Retina (tissue), 1 donor: ENCODE data around the gene C3orf18.

Experiments
- DNase-seq: peaks from one replicate; pipeline ENCODE4 v3.0.0-alpha.2; 2016

Gene C3orf18

GRCh38 chr3:50549226-50549625, 18.3 kb downstream of the C3orf18 start:
- no peak for DNase-seq

- DNase-seq: no peak
These were observed 21.8 kb downstream of the C3orf18 start for GRCh38 chr3:50545781-50546180.

GRCh38 chr3:50542177-50543034, 25.1 kb downstream of the C3orf18 start:
- DNase-seq: peak; percentile 92

GRCh38 chr3:50539356-50540286, 27.9 kb downstream of the C3orf18 start:
- DNase-seq: no peak

GRCh38 chr3:50537421-50538129, 30.0 kb downstream of the C3orf18 start:
- DNase-seq: no peak

- no peak for DNase-seq
These were observed 30.9 kb downstream of the C3orf18 start for GRCh38 chr3:50536471-50537180.

- no peak for DNase-seq
These were observed 32.7 kb downstream of the C3orf18 start for GRCh38 chr3:50534681-50535330.

- no peak for DNase-seq
These were observed 33.6 kb downstream of the C3orf18 start for GRCh38 chr3:50533807-50534461.

GRCh38 chr3:50533316-50533715, 34.2 kb downstream of the C3orf18 start:
- DNase-seq: no peak

- no peak for DNase-seq
These were observed 35.4 kb downstream of the C3orf18 start for GRCh38 chr3:50532062-50532705.

- DNase-seq: no peak
These were observed 36.3 kb downstream of the C3orf18 start for GRCh38 chr3:50531201-50531600.

- peak; percentile 47 for DNase-seq
These were observed 37.3 kb downstream of the C3orf18 start for GRCh38 chr3:50530001-50530970.

- DNase-seq: no peak
These were observed 41.6 kb downstream of the C3orf18 start for GRCh38 chr3:50525987-50526386.

GRCh38 chr3:50525191-50525910, 42.2 kb downstream of the C3orf18 start:
- no peak for DNase-seq

- DNase-seq: peak; percentile 72
These were observed 42.8 kb downstream of the C3orf18 start for GRCh38 chr3:50524746-50525145.

GRCh38 chr3:50523279-50523811, 44.2 kb downstream of the C3orf18 start:
- DNase-seq: no peak

GRCh38 chr3:50521572-50521971, 46.0 kb downstream of the C3orf18 start:
- DNase-seq: peak; percentile 53

GRCh38 chr3:50520849-50521248, 46.7 kb downstream of the C3orf18 start:
- DNase-seq: no peak
